GM18519 (cell line): Measurements from ENCODE around the gene ZDHHC22.

Experiments used
- ATAC-seq: cut with Tn5 transposase; IDR thresholded peaks from one replicate; pipeline ENCODE4 v1.9.1; 2021; ENCODE audit warnings: mild to moderate bottlenecking, moderate library complexity; ENCODE audit not compliant: unreplicated experiment, low FRiP score

The ZDHHC22 gene

DNA sequence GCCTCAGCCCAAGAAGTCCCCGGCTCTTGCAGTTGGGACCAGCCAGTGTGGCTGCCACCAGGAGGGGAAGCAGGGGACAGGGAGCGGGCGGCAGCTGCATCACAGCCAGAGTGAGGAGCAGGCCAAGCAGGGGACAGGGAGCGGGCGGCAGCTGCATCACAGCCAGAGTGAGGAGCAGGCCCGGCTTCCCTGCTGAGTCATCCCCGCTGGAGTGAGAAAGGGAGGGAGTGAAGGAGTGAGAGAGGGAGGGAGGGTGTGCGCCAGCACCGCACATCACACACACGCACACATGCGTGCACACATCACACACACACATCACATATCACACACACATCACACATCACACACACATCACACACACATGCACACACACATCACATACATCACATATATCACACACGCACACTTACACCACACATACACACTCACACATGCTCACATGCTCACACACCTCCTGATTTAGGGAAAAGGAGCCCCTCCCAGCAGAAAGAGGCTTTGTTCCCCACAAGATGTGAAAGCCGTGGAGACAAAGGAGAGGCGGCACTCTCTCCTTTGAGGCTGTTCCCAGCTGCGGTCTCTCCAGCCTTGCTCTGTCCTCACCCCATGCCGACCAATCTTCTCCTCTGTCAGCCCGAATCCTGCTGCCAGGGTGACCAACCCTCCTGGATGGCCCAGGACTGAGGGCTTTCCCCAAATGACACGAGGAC, 16.7 kb upstream of the ZDHHC22 start:
- ATAC-seq = no peak

DNA sequence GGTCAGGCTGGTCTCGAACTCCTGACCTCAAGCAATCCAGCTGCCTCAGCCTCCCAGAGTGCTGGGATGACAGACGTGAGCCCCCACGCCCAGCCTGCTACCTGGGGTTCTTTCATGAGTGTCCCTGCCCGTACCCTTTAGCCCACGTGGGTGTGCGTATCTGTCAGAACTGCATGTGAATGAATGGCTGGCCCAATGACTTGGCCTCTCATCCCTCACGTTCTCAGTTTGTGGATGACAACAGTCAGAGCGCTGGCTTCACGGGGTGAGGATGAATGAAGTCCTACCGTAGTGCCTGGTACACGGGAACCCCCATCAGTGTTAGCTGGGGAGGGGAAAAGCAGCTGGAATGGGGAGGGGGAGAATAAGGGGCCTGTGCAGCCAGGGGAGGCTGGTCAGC, 16.1 kb upstream of the ZDHHC22 start:
- ATAC-seq = no peak

DNA sequence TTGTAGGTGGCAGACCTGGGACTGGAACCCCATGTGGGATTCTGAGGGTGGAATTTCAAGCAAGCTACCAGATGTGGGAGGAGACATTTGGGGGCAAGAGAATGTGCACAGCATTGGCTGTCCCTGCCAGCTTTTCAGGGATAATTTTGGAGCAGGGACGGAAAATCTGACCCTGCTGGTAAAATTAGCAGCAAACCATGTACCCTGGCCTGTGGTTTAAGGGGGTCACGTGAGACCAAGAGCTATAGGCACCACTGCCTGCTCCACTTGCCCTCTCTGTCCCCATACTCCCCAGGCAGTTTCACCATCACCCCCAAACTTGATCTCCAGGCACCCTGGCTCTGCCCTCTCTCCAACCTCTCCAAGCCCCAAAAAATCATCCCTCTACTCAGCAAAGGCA, 13.5 kb upstream of the ZDHHC22 start:
- ATAC-seq = no peak

DNA sequence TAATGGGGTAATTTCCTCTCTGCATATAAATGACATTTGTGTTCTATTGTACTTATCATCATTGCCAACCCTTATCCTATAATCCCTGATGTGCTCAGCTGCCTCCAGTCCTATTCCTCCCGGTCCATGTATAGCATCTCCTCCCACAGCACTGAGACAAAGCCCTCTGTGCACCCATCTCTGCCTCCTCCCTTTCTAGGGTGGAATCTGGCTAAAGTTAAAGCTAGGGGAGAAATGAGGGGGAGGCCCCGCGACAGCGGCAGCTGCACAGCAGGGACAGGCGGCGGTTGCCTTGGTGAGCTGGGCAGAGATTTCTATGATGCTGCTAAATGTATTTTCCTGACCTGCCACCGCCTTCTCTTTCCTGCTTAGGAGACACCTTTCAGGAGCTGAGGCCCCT, 12.8 kb upstream of the ZDHHC22 start:
- ATAC-seq = no peak

DNA sequence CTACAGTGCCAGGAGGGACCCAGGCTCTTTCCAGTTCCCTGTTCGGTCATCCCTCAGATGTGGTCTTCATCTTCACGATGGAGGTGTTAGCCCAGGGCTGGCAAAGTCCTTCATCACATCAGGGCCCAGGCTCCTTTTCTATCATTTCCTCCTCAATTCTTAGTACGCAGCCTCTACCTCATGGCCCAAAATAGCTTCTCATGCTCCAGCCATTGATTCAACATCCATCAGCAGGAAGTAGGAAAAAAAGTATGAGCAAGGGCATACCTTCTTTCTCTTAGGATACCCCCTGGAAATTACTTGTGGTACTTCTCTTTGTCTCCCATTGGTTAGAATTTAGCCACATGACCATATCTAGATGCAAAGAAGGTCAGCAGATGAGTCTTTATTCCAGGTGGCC, 12.2 kb upstream of the ZDHHC22 start:
- no peak for ATAC-seq

DNA sequence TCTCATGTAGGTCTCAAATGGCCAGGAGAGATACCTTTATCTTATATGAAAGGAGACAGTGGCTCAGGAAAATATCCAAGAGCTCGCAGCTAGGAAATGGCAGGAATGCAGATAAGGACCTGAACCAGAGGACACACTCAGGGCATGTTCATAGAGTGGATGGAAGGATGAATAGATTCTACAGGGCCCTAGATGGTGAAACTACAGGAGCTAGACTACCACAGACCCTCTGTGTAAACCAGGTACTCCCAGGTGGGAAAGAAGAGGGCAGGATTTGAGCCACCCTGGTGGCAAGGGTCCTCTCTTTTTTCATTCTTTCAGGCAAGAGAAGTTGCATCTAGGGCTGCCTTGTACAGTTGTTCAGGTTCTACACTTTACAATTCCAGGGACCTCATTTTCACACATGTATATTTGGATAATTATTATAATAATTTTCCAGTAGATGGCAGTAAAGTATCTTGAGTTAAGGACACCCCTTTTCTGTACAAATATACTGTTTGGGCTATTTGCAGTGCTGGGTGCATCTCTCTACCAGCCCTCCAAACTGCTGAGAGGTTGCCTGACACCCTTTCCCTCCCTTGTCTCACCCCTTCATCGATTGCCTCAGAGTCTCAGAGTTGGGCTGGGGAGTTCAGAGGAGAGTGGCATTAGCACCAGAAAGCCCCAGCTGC, 10.5 kb upstream of the ZDHHC22 start:
- no peak for ATAC-seq

DNA sequence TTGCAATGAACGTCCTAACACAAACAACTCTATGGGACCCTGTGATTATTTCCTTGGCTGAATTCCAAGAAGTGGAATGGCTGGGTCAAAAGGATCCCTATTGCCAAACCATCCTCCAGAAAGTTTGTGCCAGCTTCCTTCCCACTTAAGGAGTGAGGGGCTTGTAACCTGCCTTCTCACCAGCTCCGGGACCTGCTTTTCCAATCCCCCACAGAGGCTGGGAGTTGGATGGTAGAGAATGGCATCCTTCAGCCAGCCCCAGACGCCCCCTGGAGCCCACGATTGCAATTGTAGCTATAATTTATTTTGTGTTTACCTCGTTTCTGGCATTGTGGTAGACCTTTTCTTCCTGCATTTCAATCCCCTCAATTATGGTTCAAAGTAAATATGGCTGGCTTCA, 9.7 kb upstream of the ZDHHC22 start:
- no peak for ATAC-seq

DNA sequence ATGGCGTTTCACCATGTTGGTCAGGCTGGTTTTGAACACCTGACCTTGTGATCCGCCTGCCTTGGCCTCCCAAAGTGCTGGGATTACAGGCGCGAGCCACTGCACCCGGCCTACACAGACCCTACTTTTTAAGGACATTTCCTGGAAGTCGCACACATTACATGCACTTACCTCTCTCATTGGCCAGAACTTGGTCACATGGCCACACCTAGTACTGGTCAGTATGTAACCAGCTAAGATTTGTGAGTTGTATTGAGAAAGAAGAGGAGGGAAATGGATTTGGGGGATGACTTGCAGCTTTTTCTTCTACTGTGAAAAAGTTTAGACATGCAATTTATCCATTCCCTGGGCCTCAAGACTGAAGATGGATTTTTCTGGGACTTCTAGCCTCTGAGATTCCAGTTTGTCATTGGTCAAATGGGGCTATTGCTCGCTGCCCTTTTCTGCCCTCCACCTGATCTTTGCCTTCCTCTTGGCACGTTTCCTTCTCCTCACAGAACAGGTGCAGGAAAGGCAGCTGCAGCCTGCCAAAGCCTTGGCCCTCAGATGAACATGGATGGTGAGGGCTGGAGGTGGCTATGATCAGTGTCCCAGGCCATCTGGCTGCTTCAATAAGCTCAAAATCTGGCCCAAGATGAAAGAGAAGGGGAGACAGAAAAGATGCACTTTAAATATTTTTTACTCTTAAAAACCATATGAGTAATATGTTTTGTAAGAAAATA, 7.1 kb upstream of the ZDHHC22 start:
- no peak for ATAC-seq

DNA sequence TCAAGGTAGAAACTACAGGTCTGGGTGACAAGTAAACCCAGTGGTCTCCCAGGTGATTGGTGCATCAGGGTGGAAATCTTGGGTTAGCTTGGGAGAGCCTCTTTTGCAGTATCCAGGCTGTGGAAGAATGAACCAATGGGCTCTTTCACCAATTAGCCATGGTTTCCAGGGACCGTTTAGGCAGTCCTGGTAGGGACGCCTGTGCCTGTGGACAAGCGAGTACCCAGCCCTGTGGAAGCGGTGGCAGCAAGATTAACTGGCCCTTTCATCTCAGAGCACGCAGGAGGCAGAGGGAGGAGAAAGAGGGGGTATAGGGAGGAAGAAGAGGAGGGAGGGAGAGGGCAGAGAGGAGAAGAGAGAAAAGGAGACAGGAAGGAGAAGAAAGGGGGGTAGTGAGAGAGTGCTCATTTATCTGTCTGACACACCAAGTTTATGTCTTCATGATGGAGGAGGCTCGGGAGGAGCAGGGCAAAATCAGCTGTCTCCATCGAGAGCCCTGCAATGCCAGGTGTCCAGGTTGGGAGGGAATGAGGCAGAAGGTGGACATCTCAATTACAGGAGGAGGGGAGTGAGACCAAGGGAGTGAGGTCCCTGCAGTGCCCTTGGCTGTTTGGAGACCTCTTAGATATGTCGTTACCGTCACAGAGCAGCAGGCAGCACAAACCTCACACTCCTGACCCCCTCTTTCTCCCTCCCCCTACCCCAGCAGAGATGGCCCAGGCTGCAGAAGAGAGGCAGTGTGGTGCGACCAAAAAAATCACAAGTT, 4.6 kb upstream of the ZDHHC22 start:
- no peak for ATAC-seq

DNA sequence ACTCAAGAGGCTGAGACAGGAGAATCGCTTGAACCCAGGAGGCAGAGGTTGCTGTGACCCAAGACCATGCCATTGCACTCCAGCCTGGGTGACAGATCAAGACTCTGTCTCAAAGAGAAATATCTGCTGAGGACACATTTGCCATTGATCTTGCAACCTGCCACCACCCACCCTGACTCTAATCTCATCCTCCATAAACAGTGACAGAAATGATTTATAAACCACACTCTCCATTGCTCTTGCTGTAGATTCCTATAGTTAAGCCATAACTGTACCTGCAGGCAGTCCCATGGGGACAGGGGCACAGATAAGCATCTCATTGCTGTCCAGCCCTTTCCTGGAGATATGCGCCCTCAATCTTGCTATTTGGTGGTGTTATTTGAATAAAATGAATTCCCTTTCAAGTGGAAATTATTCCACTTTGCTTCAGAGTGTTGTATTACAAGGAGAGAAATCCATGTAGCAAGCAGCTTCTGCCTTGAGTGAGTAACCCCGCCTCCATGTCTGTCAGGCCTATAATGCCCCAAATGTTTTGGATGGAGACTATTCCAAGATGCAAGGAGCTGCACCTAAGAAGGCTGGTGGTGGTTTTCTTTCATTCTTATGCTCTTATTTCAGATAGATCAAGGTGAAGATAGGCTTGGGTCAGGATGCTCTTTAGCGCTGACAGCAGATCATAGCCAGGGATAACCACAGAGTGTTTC, 3.0 kb upstream of the ZDHHC22 start:
- ATAC-seq = no peak

DNA sequence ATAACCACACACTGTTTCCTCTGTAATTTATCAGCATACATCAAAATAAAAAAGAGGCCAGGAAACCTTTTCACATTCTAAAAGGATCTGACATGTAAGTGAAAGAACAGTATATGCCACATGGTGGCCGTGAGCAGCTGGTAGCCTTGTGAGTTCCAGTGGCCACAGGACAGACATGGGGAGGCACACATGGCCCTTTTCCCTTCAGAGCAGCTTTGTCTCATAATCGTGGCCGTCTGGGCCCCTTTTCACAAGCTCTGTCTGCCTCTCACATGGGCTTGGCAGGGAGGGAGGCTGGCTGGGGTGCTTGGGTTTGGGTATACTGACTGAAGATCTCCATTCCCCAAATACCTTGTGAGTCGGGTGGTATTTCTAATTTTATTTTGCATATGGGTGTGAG, 1.5 kb upstream of the ZDHHC22 start:
- no peak for ATAC-seq

DNA sequence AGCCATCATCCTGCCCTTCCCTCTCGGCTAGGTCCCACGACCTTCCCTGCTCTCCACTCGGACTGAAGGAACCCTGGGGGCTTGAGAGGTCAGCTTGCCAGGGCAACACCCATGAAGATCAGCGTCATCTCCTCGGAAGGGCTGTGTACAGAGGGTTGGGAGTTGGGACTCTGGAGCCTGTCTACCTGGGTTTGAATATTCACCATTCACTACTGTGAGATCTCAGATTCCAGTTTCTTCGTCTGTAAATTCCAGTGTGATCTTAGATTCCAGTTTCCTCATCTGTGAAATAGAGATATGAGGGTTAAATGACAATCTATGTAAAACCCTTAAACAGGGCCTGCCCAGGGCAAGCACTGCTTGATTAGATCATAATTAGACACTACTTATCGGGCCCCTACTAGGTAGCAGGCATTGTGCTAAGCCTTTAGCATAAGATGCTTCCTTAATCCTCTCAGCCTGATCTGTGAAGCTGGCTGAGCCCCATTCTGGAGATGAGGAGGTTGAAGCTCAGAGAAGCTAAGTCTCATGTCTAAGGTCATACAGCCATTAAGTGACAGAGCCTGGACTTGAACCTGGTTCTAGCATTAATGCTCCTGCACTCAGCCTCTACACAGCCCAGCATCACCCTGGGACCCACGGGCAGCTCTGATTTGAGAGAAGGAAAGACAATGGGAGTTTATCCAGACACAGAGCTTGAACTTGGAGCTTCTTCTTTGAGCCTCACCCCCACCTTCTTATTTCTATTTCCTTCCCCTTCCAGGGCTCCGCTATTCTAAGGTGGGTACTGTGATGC, 612 bp upstream of the ZDHHC22 start:
- ATAC-seq = no peak

DNA sequence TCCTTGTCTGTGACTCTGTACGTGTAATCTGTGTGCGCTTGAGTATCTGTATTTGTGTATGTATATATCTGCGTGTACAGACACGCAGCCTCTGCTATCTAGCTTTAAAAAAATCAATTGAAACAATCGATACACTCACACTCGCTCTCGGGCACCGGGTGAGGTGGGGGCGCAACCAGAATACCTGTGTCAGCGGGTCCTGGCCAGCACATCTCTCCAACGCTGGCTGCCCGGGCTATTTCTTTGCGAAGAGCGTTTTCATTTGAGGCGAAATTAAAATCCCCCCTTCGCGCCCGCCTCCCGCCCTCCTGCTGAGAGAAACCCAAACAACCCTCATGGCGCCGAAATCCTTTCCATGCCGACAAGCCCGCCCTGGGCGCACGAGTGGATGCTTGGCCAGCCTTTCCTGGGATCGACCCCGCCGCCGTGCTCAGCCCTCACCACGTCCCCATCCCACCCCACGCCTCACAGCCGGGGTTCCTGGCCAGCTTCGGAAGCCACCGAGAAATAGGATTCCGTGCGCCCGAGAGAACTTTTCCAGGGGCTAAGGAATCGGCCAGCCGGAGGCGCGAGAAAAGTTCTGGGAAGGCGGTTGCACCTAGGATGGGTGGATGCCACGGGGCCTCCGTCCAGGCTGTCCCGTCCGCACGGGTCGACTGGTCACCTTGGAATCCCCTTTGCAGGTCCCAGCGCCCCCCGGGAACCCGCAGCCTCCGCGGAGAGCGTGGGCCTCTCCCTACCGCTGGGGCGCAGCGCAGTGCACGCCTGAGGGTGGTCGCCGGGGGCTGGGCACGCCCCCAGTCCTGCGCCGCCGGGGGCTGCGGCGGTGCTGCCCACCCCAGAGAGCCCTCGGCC, 1.0 kb downstream of the ZDHHC22 start:
- ATAC-seq = no peak

DNA sequence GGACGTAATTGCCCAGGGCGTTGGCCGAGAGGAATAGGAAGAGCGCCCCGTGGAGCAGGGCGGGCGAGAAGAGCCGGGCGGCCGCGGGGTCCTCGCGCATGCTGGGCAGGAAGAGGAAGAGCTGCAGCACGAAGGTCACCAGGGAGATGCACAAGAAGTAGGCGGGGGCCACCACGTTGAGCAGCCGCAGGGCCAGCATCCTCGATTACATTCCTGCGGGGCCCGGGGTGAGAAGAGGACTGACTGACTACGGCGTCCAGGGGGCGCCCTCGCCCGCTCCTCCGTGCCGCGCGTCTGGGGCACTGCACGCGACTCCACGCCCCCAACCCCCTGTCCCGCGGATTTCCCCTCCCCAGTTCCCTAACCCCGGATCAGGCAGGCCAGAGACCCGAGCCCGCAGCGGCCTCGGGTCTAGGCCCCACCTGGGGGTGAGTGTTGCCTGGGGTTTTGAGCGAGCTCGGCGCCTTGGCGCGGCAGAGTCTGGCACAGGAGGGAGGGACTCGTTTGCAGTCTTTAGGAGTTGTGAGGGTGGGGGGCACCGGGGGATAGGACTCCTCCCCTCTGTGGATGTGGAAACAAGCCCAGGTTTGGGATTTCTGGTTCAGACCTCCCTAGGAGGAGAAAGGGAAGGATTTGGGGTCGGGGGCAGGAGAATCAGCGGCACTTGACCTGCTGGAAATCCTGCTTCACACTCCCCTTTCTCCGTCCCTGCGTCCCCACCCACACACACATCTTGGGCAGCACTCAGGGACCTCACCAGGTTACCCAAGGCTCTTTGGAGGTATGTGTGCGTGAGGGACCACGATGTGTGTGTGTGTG, 1.8 kb downstream of the ZDHHC22 start:
- no peak for ATAC-seq

DNA sequence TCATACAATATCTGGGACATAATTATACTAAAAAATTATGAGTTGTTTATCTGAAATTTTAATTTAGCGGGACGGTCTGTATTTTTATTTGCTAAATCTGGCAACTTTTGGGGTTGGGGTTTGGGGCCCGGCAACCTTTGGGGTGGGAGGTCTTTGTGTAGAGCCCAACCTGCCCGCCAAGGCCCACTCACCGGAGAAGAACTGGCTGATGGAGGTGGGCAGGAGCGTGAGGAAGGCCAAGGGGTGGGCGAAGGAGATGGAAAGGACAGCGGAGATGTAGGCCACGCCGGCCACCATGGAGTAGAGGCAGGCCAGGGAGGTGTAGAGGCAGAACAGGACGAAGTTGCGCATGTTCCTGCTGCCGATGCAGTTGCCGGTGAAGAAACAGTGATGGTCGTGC, 2.6 kb downstream of the ZDHHC22 start:
- no peak for ATAC-seq

DNA sequence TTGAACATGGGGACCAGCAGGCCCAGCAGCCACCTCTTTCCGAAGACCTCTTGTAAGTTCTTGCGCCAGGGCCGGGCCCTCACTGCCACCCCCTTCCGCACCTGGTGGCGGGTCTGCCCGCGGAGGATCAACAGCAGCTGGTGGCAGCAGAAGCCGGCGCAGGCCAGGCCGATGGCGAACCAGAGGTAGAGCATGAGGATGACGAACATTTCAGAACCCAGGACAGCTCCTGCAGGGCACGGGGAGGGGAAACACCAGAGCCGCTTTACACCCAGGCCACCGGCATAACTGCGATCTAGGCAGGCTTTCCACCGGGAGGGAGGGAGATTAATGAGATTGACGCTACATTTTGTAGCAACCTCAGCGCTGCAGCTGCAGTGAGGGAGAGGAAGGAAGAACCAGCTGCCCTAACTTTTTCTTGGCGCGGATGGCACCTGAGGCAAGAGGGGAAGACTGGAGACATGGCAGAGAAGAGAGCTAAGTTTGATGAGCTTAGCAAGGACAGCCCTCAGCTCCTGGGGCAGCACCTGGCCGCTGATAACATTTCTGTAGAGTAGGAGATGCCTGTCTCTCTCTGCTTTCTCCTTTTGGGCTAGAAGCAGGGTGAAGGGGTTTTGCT, 7.8 kb downstream of the ZDHHC22 start:
- no peak for ATAC-seq

DNA sequence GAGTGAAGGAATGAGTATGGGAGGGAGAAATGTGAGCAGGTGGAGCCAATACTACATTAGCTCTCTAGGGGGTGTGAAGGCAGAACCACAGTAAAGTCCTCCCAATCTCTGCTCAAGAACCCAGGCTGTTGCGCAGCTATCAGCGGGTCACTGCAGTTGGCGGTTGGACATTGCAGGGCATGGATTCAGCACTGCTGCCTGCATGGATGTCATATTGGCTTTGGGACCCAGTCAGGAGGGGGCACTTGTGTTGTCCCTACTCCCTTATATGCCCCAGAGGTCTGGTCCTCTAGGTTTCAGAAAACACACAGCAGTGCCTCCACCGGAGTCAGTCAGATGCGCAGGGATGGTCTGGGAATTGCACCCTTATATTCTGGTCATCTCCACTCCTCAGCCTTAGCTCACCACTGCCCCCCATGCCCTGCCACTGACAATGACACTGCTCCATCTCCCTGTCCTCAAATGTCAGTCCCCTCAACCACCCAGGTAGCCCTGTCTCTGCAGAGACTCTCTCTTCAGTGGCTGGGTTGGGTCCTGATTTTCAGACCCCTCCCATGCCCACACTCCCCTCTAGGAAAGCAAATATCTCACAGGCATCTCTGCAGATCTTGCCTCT, 9.6 kb downstream of the ZDHHC22 start:
- ATAC-seq = no peak
